Vagina (tissue), 2 donors: Measurements from ENCODE around the gene SUB1. TPM values are rescaled to one million over a fixed set of nuclear protein-coding genes. Genes with fewer than 3 reads are reported as not detected.
"Not testable (repeated sequence)": the region's sequence is repeated elsewhere in the genome, so short reads cannot be mapped to it uniquely, and the experiment has no call there.

Experiments used
- DNase-seq, 2 donors: peaks; one replicate each; pipeline ENCODE4 v3.0.0-alpha.2; 2017; ENCODE audit errors: extremely low spot score in 2 of 2
- H3K27ac ChIP-seq: fragments of 200-600 bp; sonication (generic); one replicate; pipeline ENCODE4 v1.5.1; 2019
- H3K27me3 ChIP-seq: fragments of 200-600 bp; sonication (generic); one replicate; pipeline ENCODE4 v1.5.1; 2019
- H3K36me3 ChIP-seq, 2 donors: fragments of 200-600 bp; sonication (generic); one replicate each; pipeline ENCODE4 v1.5.1; 2017 to 2019
- H3K4me1 ChIP-seq: fragments of 200-600 bp; sonication (generic); one replicate; pipeline ENCODE4 v1.5.1; 2019
- H3K4me3 ChIP-seq, 2 donors: fragments of 200-600 bp; sonication (generic); 1 replicate in 1 of 2; 2 replicates in 1 of 2; pipeline ENCODE4 v1.5.1; 2016 to 2019
- H3K9me3 ChIP-seq: fragments of 200-600 bp; sonication (generic); one replicate; pipeline ENCODE4 v1.5.1; 2019
- POLR2A ChIP-seq, 2 donors: fragments of 450-650 bp; IDR thresholded peaks; one replicate each; pipeline ENCODE4 v1.6.1; 2017; ENCODE audit warnings: antibody characterized with exemption in 2 of 2, mild to moderate bottlenecking in 2 of 2, moderate library complexity in 2 of 2
- POLR2AphosphoS5 ChIP-seq, 2 donors: sonication (generic); formaldehyde crosslinking; IDR thresholded peaks; one replicate each; pipeline ENCODE4 v1.9.0; 2017; ENCODE audit warnings: antibody characterized with exemption in 2 of 2, mild to moderate bottlenecking in 2 of 2, low read depth in 1 of 2; ENCODE audit not compliant: insufficient read depth in 1 of 2
- intact Hi-C: fragments of 100-400 bp; cut with DNase I; formaldehyde crosslinking; loops from one replicate; pipeline ENCODE4 v1.15.1; 2023
- total RNA-seq: library from RNA; depleted of rRNA; stranded (reverse); fragments of >200 nt; gene quantifications from one replicate; pipeline ENCODE4 v1.2.3, GENCODE V29; 2016
- TF ChIP-seq, protein P1 (sequence below), 3 experiments: fragments of 450-650 bp in 2 of 3; fragments of 200-600 bp in 1 of 3; sonication (generic) in 1 of 3; IDR thresholded peaks; one replicate each; pipeline ENCODE4 v1.5.1; 2017 to 2019; ENCODE audit warnings: antibody characterized with exemption in 3 of 3, mild to moderate bottlenecking in 2 of 3, moderate library complexity in 2 of 3

Gene SUB1
- total RNA-seq, 1 donor from 2014 or later: 71.9 TPM

DNA sequence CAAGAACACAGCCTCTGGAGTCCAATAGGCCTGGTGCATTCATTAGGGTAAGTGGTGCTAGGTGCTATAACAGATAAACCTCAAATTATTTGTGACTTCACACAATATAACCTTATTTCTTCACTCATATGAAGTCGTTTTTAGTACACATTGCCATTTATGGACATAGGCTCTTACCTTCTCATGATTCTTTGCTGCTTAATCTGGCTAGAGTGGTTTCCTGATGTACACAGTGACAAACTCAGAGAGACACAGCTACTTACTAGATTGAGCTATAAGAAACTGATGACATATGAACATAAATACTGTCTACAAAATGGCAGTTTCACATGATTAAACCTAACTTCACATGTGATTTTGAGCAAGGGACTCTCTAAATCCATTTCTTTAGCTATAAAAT, 14.2 kb upstream of the SUB1 start:
- no peak overlapping the region for H3K27ac ChIP-seq
- H3K9me3 ChIP-seq: no peaks in the 10 kb centered on the region
- H3K36me3 ChIP-seq: no peaks in the 10 kb centered on the region
- intact Hi-C loops: no loop called here
- H3K4me1 ChIP-seq: no peaks in the 10 kb centered on the region
- no peak overlapping the region for H3K4me3 ChIP-seq
- TF ChIP-seq, protein P1, sequence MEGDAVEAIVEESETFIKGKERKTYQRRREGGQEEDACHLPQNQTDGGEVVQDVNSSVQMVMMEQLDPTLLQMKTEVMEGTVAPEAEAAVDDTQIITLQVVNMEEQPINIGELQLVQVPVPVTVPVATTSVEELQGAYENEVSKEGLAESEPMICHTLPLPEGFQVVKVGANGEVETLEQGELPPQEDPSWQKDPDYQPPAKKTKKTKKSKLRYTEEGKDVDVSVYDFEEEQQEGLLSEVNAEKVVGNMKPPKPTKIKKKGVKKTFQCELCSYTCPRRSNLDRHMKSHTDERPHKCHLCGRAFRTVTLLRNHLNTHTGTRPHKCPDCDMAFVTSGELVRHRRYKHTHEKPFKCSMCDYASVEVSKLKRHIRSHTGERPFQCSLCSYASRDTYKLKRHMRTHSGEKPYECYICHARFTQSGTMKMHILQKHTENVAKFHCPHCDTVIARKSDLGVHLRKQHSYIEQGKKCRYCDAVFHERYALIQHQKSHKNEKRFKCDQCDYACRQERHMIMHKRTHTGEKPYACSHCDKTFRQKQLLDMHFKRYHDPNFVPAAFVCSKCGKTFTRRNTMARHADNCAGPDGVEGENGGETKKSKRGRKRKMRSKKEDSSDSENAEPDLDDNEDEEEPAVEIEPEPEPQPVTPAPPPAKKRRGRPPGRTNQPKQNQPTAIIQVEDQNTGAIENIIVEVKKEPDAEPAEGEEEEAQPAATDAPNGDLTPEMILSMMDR (IDR thresholded peaks at IDR 0.05): no peak
- TF ChIP-seq POLR2AphosphoS5 (IDR thresholded peaks at IDR 0.05; ENCODE audit: insufficient read depth in 1 of 2, low read depth in 1 of 2) (no peak), POLR2A (IDR thresholded peaks at IDR 0.05) (no peak)
- DNase-seq: no peak
- no peaks in the 10 kb centered on the region for H3K27me3 ChIP-seq

- Histone ChIP-seq H3K27ac (no peak overlapping the region), H3K9me3 (no peaks in the 10 kb centered on the region), H3K27me3 (no peaks in the 10 kb centered on the region), H3K36me3 (no peaks in the 10 kb centered on the region), H3K4me1 (no peaks in the 10 kb centered on the region), H3K4me3 (no peak overlapping the region)
- intact Hi-C loops: no loop called here
- no peak for TF ChIP-seq POLR2AphosphoS5 (IDR thresholded peaks at IDR 0.05; ENCODE audit: insufficient read depth in 1 of 2, low read depth in 1 of 2)
- TF ChIP-seq, protein P1 (IDR thresholded peaks at IDR 0.05): no peak
- no peak for TF ChIP-seq POLR2A (IDR thresholded peaks at IDR 0.05)
- DNase-seq: peak in 1 of 2 donors; percentile 1
Observed at GRCh38 chr5:32572778-32573480, 12.4 kb upstream of the SUB1 start.

- H3K27ac ChIP-seq, H3K27me3 ChIP-seq, H3K36me3 ChIP-seq, H3K4me1 ChIP-seq, intact Hi-C loops, H3K9me3 ChIP-seq, DNase-seq, H3K4me3 ChIP-seq: not testable (repeated sequence)
Observed at GRCh38 chr5:32573481-32573854, 11.9 kb upstream of the SUB1 start.

GRCh38 chr5:32574540-32575175, 10.7 kb upstream of the SUB1 start:
- intact Hi-C loops: no loop called here
- DNase-seq: no peak

GRCh38 chr5:32578363-32578762, 7.0 kb upstream of the SUB1 start:
- Histone ChIP-seq H3K4me1 (no peaks in the 10 kb centered on the region), H3K36me3 (no peaks in the 10 kb centered on the region), H3K27ac (no peak overlapping the region), H3K27me3 (no peaks in the 10 kb centered on the region), H3K9me3 (no peaks in the 10 kb centered on the region), H3K4me3 (no peak overlapping the region)
- DNase-seq: no peak
- TF ChIP-seq, protein P1 (IDR thresholded peaks at IDR 0.05): no peak
- no peak for TF ChIP-seq POLR2A (IDR thresholded peaks at IDR 0.05)
- no peak for TF ChIP-seq POLR2AphosphoS5 (IDR thresholded peaks at IDR 0.05; ENCODE audit: insufficient read depth in 1 of 2, low read depth in 1 of 2)
- intact Hi-C loops: no loop called here

More at GRCh38 chr5:32574540-32575175, 10.7 kb upstream of the SUB1 start:
- Histone ChIP-seq H3K4me1 (no peaks in the 10 kb centered on the region), H3K36me3 (no peaks in the 10 kb centered on the region), H3K27me3 (no peaks in the 10 kb centered on the region), H3K4me3 (no peak overlapping the region), H3K27ac (no peak overlapping the region), H3K9me3 (no peaks in the 10 kb centered on the region)
- TF ChIP-seq POLR2A (IDR thresholded peaks at IDR 0.05) (no peak), POLR2AphosphoS5 (IDR thresholded peaks at IDR 0.05; ENCODE audit: insufficient read depth in 1 of 2, low read depth in 1 of 2) (no peak)
- TF ChIP-seq, protein P1 (IDR thresholded peaks at IDR 0.05): no peak
